Heart left ventricle (tissue), 16 donors: ENCODE results near the gene EIF2B2. TPM values are rescaled to one million over a fixed set of nuclear protein-coding genes. Genes with fewer than 3 reads are reported as not detected.

ENCODE experiments used
- ATAC-seq, 4 donors: fragments of 200-7000 bp; cut with Tn5 transposase; one replicate each; pipeline ENCODE4 v1.9.1; 2020 to 2022; ENCODE audit warnings: moderate library complexity in 4 of 4, mild to moderate bottlenecking in 3 of 4, moderate number of reproducible peaks in 1 of 4
- DNase-seq, 5 donors: peaks; one replicate each; pipeline ENCODE4 v3.0.0-alpha.2; 2020
- H3K27ac ChIP-seq, 12 donors: fragments of 200-600 bp; sonication (generic) in 4 of 12; one replicate each; pipeline versions ENCODE4 v1.5.0 to v1.8.0; 2016 to 2022; ENCODE audit warnings: mild to moderate bottlenecking in 2 of 12
- H3K27me3 ChIP-seq, 9 donors: fragments of 200-600 bp; sonication (generic) in 2 of 9; one replicate each; pipeline versions ENCODE4 v1.5.1 to v1.8.0; 2016 to 2022; ENCODE audit warnings: mild to moderate bottlenecking in 3 of 9
- H3K36me3 ChIP-seq, 9 donors: fragments of 200-600 bp; sonication (generic) in 2 of 9; one replicate each; pipeline versions ENCODE4 v1.5.0 to v1.8.0; 2018 to 2022; ENCODE audit warnings: mild to moderate bottlenecking in 2 of 9
- H3K4me1 ChIP-seq, 12 donors: fragments of 200-600 bp; sonication (generic) in 4 of 12; one replicate each; pipeline versions ENCODE4 v1.5.0 to v1.8.0; 2016 to 2022; ENCODE audit warnings: mild to moderate bottlenecking in 3 of 12
- H3K4me3 ChIP-seq, 12 donors: fragments of 200-600 bp; sonication (generic) in 4 of 12; one replicate each; pipeline versions ENCODE4 v1.5.0 to v1.8.0; 2017 to 2022; ENCODE audit warnings: mild to moderate bottlenecking in 9 of 12, moderate library complexity in 4 of 12
- H3K9me3 ChIP-seq, 12 donors: fragments of 200-600 bp; sonication (generic) in 4 of 12; one replicate each; pipeline versions ENCODE4 v1.5.0 to v1.8.0; 2016 to 2022; ENCODE audit warnings: mild to moderate bottlenecking in 1 of 12
- POLR2A ChIP-seq, 2 donors: fragments of 450-650 bp; IDR thresholded peaks; one replicate each; pipeline ENCODE4 v1.6.1; 2017; ENCODE audit warnings: antibody characterized with exemption in 2 of 2, mild to moderate bottlenecking in 2 of 2, moderate library complexity in 2 of 2
- WGBS, 4 donors: extraction: QIAGEN DNeasy Blood & Tissue Kit in 2 of 4; methylation state at CpG; one replicate each; pipeline versions ENCODE4 v1.1.5 to v1.1.7; 2013 to 2018; 5-methylcytosine and 5-hydroxymethylcytosine counted together
- intact Hi-C, 10 donors: fragments of 100-400 bp; cut with DNase I; formaldehyde crosslinking; loops; one replicate each; pipeline versions ENCODE4 v1.11.1 to v1.14.2; 2022
- polyA plus RNA-seq, 2 donors: library from polyadenylated mRNA; stranded (reverse); fragments of 200-250 nt; gene quantifications; one replicate each; pipeline ENCODE4 v1.2.3, GENCODE V29; 2013
- total RNA-seq, 9 donors: library from RNA; depleted of rRNA in 2 of 9; stranded (reverse); fragments of >200 nt in 2 of 9; fragmentation: NEBNext Ultra II Directional in 3 of 9; extraction: Animal tissue kit (Norgen Biotek cat#: 25700) in 3 of 9; gene quantifications; one replicate each; pipeline versions ENCODE4 v1.1.0 to v1.2.4, GENCODE V29; 2016 to 2023
- TF ChIP-seq, protein P1 (sequence below), 12 donors: fragments of 200-600 bp; sonication (generic) in 4 of 12; IDR thresholded peaks; one replicate each; pipeline versions ENCODE4 v1.5.0 to v1.8.0; 2018 to 2022; ENCODE audit warnings: antibody characterized with exemption in 12 of 12, mild to moderate bottlenecking in 5 of 12
- donor health status: ischemic (EF 13 %, LVEDD 7.1; RV severe dilation, severe dysfunction).
- donor health status: healthy with polysubstance abuse.
- donor health status: DM: no; HTN: yes; CAD: no.
- donor health status: DM: no; HTN: no; CAD: no.
- donor health status: ischemic (EF 25% LVEDD 6.9; RV normal size, moderate dysfunction).
- donor health status: ischemic (EF 25% LVEDD 5.7; RV mildly dilated, moderate dysfunction).
- donor health status: healthy.
- donor health status: DM: yes; HTN: yes; CAD: no.
- donor health status: ischemic (EF 35%, LVEDD 5.7; RV mildly dilated, moderate dysfunction).
- donor health status: nonischemic (EF 11% LVEDD 7.7; RV severe dilation, severe dysfunction).
- donor health status: DM: yes; HTN: yes; CAD: no.
- donor health status: PGD.
- donor health status: ischemic (EF 29% LVEDD 5.4; RV normal size, mild dysfunction).
- donor health status: nonischemic (EF 23%, LVEDD 6.1; RV moderate dilation, normal function).

The EIF2B2 gene
- total and polyA plus RNA-seq, 11 donors, result 16.0 to 68.8 (median 30.3) TPM

DNA sequence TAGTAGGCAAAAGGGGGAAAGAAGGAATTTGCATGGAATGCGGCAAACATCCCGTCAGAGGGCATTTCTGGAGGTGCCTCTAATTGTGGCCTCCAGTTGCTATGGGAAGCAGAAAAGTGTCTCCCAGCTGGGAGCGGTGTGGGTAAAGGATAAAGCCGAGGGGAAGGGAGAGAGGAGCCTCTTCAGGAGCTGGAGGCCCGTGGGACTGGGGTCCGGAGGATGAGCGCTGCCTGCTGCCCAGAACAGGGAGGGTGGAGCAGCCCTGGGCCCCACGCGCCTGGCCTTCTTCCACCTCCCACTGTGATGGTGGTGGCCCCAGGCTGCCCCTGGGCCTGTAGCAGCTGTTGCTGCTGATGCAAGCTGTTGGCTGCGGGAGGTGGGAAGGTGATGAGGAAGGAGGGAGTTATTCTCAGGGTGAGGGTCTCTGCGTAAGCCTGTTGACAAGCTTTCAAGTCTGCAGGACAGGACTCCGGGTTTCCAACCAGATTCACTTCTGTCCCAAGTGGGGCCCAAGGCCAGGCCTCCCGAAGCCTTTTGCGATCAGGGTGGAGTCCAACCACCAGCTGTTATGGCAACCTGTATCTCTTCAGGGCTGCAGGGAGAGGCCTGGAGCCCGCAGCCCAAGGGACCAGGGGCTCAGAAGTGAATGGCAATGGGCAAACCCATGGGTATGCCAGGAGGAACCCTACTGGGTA is 28.2 kb upstream of the EIF2B2 start:
- peak overlapping the region in 11 of 12 donors; percentile 3 to 77 (median 63) for H3K27ac ChIP-seq
- H3K36me3 ChIP-seq, result no peaks in the 10 kb centered on the region
- 67 to 72% (median 72%) methylated on average over 15 of the region's 15 CpGs for WGBS, 4 donors
- intact Hi-C loops, result no loop called here
- peak in 3 of 4 donors; percentile 44 to 74 (median 56) for ATAC-seq
- H3K27me3 ChIP-seq, result no peaks in the 10 kb centered on the region
- no peak for TF ChIP-seq POLR2A (IDR thresholded peaks at IDR 0.05)
- TF ChIP-seq, protein P1, sequence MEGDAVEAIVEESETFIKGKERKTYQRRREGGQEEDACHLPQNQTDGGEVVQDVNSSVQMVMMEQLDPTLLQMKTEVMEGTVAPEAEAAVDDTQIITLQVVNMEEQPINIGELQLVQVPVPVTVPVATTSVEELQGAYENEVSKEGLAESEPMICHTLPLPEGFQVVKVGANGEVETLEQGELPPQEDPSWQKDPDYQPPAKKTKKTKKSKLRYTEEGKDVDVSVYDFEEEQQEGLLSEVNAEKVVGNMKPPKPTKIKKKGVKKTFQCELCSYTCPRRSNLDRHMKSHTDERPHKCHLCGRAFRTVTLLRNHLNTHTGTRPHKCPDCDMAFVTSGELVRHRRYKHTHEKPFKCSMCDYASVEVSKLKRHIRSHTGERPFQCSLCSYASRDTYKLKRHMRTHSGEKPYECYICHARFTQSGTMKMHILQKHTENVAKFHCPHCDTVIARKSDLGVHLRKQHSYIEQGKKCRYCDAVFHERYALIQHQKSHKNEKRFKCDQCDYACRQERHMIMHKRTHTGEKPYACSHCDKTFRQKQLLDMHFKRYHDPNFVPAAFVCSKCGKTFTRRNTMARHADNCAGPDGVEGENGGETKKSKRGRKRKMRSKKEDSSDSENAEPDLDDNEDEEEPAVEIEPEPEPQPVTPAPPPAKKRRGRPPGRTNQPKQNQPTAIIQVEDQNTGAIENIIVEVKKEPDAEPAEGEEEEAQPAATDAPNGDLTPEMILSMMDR (IDR thresholded peaks at IDR 0.05), result no peak
- H3K4me3 ChIP-seq, result no peak overlapping the region
- DNase-seq, result peak in 3 of 5 donors; percentile 69 to 78 (median 77)
- no peaks in the 10 kb centered on the region for H3K9me3 ChIP-seq
- peaks cover 7 to 53% (median 32%) of the 10 kb centered on the region in 12 donors for H3K4me1 ChIP-seq

- peak; percentile 89 to 95 (median 90) for DNase-seq
- peak; percentile 66 to 81 (median 72) for ATAC-seq
- intact Hi-C loops, result no loop called here
- H3K4me3 ChIP-seq, result no peak overlapping the region
- H3K9me3 ChIP-seq, result no peaks in the 10 kb centered on the region
- no peaks in the 10 kb centered on the region for H3K36me3 ChIP-seq
- 44 to 61% (median 52%) methylated on average over 8 to 12 of the region's 12 CpGs for WGBS, 4 donors
- TF ChIP-seq, protein P1 (IDR thresholded peaks at IDR 0.05), result no peak
- no peak for TF ChIP-seq POLR2A (IDR thresholded peaks at IDR 0.05)
- peaks cover 7 to 60% (median 34%) of the 10 kb centered on the region in 12 donors for H3K4me1 ChIP-seq
- peak overlapping the region in 9 of 12 donors; percentile 14 to 77 (median 68) for H3K27ac ChIP-seq
- H3K27me3 ChIP-seq, result no peaks in the 10 kb centered on the region
Measured at GRCh38 chr14:74975059-74975810, 27.5 kb upstream of the EIF2B2 start.

GRCh38 chr14:74976264-74977113 is 26.2 kb upstream of the EIF2B2 start:
- WGBS, 4 donors, result 80 to 90% (median 86%) methylated on average over 8 to 11 of the region's 11 CpGs

More at GRCh38 chr14:74976264-74977113, 26.2 kb upstream of the EIF2B2 start:
- no peaks in the 10 kb centered on the region for H3K9me3 ChIP-seq
- H3K27ac ChIP-seq, result no peak overlapping the region
- H3K4me3 ChIP-seq, result no peak overlapping the region
- peaks cover 7 to 72% (median 43%) of the 10 kb centered on the region in 12 donors for H3K4me1 ChIP-seq
- intact Hi-C loops, result loop anchor here in 1 of 10 donors (1.0 kb wide), 1 partner anchor 35 kb away; no protein-coding TSS in a partner anchor
- H3K27me3 ChIP-seq, result no peaks in the 10 kb centered on the region
- DNase-seq (no peak), ATAC-seq (no peak)
- H3K36me3 ChIP-seq, result no peaks in the 10 kb centered on the region
- TF ChIP-seq, protein P1 (IDR thresholded peaks at IDR 0.05), result no peak
- TF ChIP-seq POLR2A (IDR thresholded peaks at IDR 0.05), result no peak
